RWPE1 (cell line): ENCODE measurements around the gene ITGB7.

Experiments
- CTCF ChIA-PET: fragments of 350-600 bp; sonication (Branson Sonifier 250); formaldehyde crosslinking; extraction: SDS; loops from one replicate; lab custom pipeline; 2021; lab: Yijun Ruan, JAX
- POLR2A ChIA-PET: fragments of 400-600 bp; formaldehyde crosslinking; extraction: SDS; loops from one replicate; lab custom pipeline; 2020; ENCODE audit warnings: antibody characterized with exemption; ENCODE audit not compliant: low non-redundant PET; lab: Yijun Ruan, JAX
- DNase-seq: peaks from one replicate; pipeline ENCODE4 v3.0.0; 2012; ENCODE audit warnings: low spot score
- H3K27ac ChIP-seq: fragments of 450-650 bp; 2 replicates; pipeline ENCODE4 v1.5.1; 2017
- CTCF ChIP-seq: fragments of 450-650 bp; conservative IDR thresholded peaks from 2 replicates; pipeline ENCODE4 v1.5.1; 2017; ENCODE audit warnings: low read depth, mild to moderate bottlenecking

The ITGB7 gene

GRCh38 chr12:53231921-53232645, 25.0 kb upstream of the ITGB7 start, which contains the start of gene RARG:
Gene RARG (minus strand): TSS chr12:53232209. CDS start chr12:53227545, 4,664 bp downstream.
- ChIA-PET CTCF (no interaction called here), POLR2A (interaction anchor here (0.6 kb wide), 2 partner anchors 12 to 358 kb away, joined by 3 to 5 read pairs; no protein-coding TSS in a partner anchor)
- peak; percentile 88 for DNase-seq
- peak within 1 kb of the TSS; percentile 98 for H3K27ac ChIP-seq
- no peak for TF ChIP-seq CTCF

GRCh38 chr12:53231671-53231920, 24.5 kb upstream of the ITGB7 start:
- TF ChIP-seq CTCF, result no peak
- ChIA-PET CTCF (no interaction called here), POLR2A (interaction anchor here (0.6 kb wide), 2 partner anchors 12 to 358 kb away, joined by 3 to 5 read pairs; no protein-coding TSS in a partner anchor)
- peak overlapping the region; percentile 98 for H3K27ac ChIP-seq
- DNase-seq, result no peak

- DNase-seq, result peak; percentile 84
- ChIA-PET CTCF (interaction anchor here (0.6 kb wide), 1 partner anchor 48 kb away, joined by 4 read pairs; no protein-coding TSS in a partner anchor), POLR2A (no interaction called here)
- TF ChIP-seq CTCF, result no peak
- H3K27ac ChIP-seq, result peak overlapping the region; percentile 98
Measured at GRCh38 chr12:53230108-53230845, 23.2 kb upstream of the ITGB7 start.

GRCh38 chr12:53229454-53229853, 22.4 kb upstream of the ITGB7 start:
- ChIA-PET POLR2A (no interaction called here), CTCF (interaction anchor here (0.5 kb wide), 1 partner anchor 434 kb away, joined by 3 read pairs; no protein-coding TSS in a partner anchor)
- no peak for DNase-seq
- H3K27ac ChIP-seq, result peak overlapping the region; percentile 98
- no peak for TF ChIP-seq CTCF

- H3K27ac ChIP-seq, result peak overlapping the region; percentile 99
- DNase-seq, result no peak
- TF ChIP-seq CTCF, result no peak
- ChIA-PET CTCF (no interaction called here), POLR2A (no interaction called here)
Measured at GRCh38 chr12:53227836-53228235, 20.8 kb upstream of the ITGB7 start.

- POLR2A ChIA-PET, result no interaction called here
- peak overlapping the region; percentile 99 for H3K27ac ChIP-seq
- no peak for DNase-seq
- CTCF ChIA-PET, result no interaction called here
- no peak for TF ChIP-seq CTCF
Measured at GRCh38 chr12:53227341-53227740, 20.3 kb upstream of the ITGB7 start.
